Limb (tissue), 2 donors: ENCODE measurements around the gene TMEM63B.
A peak's percentile ranks its signal among the peaks of the same experiment; 100 is the strongest.
"Not testable (repeated sequence)": the region's sequence is repeated elsewhere in the genome, so short reads cannot be mapped to it uniquely, and the experiment has no call there.

Experiments
- DNase-seq, 2 donors: peaks; one replicate each; pipeline ENCODE4 v3.0.0-alpha.2; 2016; ENCODE audit errors: extremely low spot score in 2 of 2

Gene TMEM63B

GRCh38 chr6:44171899-44172546, 44.7 kb downstream of the TMEM63B start:
- DNase-seq: no peak

- peak; percentile 82 to 84 for DNase-seq
Measured at GRCh38 chr6:44172731-44173500, 45.6 kb downstream of the TMEM63B start.

GRCh38 chr6:44176130-44176761, 48.9 kb downstream of the TMEM63B start:
- DNase-seq: no peak

- no peak for DNase-seq
Measured at GRCh38 chr6:44176762-44177509, 49.6 kb downstream of the TMEM63B start.

GRCh38 chr6:44177691-44178423, 50.5 kb downstream of the TMEM63B start:
- no peak for DNase-seq

GRCh38 chr6:44178424-44179071, 51.2 kb downstream of the TMEM63B start:
- no peak for DNase-seq

GRCh38 chr6:44179072-44179536, 51.8 kb downstream of the TMEM63B start:
- no peak for DNase-seq

- no peak for DNase-seq
Measured at GRCh38 chr6:44179648-44180047, 52.3 kb downstream of the TMEM63B start.

- no peak for DNase-seq
Measured at GRCh38 chr6:44180406-44180805, 53.1 kb downstream of the TMEM63B start.

GRCh38 chr6:44180886-44181285, 53.5 kb downstream of the TMEM63B start:
- no peak for DNase-seq

- DNase-seq: not testable (repeated sequence)
Measured at GRCh38 chr6:44181784-44182183, 54.4 kb downstream of the TMEM63B start.

GRCh38 chr6:44182911-44183390, 55.6 kb downstream of the TMEM63B start:
- no peak for DNase-seq

GRCh38 chr6:44183783-44184182, 56.4 kb downstream of the TMEM63B start:
- DNase-seq: no peak

- not testable (repeated sequence) for DNase-seq
Measured at GRCh38 chr6:44185356-44185755, 58.0 kb downstream of the TMEM63B start.

GRCh38 chr6:44185953-44186634, 58.7 kb downstream of the TMEM63B start:
- no peak for DNase-seq

- DNase-seq: no peak
Measured at GRCh38 chr6:44186635-44187025, 59.3 kb downstream of the TMEM63B start.

GRCh38 chr6:44188819-44189218, 61.5 kb downstream of the TMEM63B start:
- DNase-seq: no peak

GRCh38 chr6:44189257-44189656, 61.9 kb downstream of the TMEM63B start:
- no peak for DNase-seq

- DNase-seq: no peak
Measured at GRCh38 chr6:44190715-44191114, 63.4 kb downstream of the TMEM63B start.
